GM19240 (cell line): ENCODE results near the gene SELENOM.

Experiments
- DNase-seq: peaks from one replicate; pipeline ENCODE4 v3.0.0; 2011; ENCODE audit warnings: low spot score; ENCODE audit not compliant: insufficient read length

The SELENOM gene

GRCh38 chr22:31091106-31091975 is 16.0 kb downstream of the SELENOM start:
- no peak for DNase-seq

- DNase-seq, result no peak
Measured at GRCh38 chr22:31090217-31091085, 16.9 kb downstream of the SELENOM start.

- peak; percentile 72 for DNase-seq
Measured at GRCh38 chr22:31089160-31090100, 17.9 kb downstream of the SELENOM start.

DNA sequence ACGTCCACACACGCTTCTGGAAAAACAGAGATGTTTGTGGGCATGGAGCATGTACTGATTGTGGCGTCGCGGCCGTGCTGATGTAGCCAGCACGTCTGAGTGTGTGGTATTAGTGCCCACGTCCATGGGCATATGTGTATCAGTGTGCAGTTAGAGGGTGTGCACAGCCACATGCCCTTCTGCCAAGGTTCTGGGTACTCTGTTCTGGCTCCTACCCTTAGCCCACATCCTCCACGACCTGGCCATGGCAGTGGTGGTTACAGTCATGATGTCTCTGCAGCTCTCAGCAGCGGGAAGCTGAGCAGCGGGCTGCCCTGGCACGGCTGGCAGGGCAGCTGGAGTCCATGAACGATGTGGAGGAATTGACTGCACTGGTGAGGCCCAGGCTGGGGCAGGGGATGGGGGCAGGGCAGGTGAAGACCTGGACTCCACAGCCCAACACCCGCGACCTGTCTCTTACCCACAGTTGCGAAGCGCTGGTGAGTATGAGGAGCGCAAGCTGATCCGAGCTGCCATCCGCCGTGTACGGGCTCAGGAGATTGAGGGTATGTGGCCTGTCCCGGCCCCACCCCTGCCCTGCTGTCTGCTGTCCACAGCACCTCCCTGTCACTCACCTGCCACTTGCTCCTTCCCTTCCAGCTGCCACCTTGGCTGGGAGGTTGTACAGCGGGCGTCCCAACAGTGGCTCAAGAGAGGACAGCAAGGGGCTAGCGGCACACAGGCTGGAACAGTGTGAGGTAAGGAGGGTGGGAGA is 19.0 kb downstream of the SELENOM start:
- DNase-seq, result no peak

DNA sequence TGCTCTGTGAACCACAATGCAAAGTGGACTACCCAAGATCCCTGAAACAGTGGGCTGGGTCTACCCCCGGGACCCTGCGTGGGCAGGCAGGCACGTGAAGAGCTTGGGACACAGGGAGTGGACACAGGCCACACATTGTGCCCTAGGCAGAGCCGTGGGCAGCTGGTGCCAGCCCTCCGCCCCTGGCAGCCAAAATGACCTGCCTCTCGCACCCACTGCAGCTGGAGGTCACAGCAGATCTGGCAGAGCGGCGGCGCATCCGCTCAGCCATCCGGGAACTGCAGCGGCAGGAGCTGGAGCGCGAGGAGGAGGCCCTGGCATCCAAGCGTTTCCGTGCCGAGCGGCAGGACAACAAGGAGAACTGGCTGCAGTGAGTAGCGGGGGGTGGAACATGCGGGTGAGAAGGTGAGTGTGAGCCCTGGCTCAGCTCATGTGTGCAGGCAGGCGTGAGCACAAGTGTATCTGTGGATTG is 19.6 kb downstream of the SELENOM start:
- no peak for DNase-seq

GRCh38 chr22:31086703-31087330 is 20.6 kb downstream of the SELENOM start:
- no peak for DNase-seq

GRCh38 chr22:31085928-31086327 is 21.4 kb downstream of the SELENOM start:
- DNase-seq, result no peak

- DNase-seq, result no peak
Measured at GRCh38 chr22:31085493-31085824, 21.9 kb downstream of the SELENOM start.

DNA sequence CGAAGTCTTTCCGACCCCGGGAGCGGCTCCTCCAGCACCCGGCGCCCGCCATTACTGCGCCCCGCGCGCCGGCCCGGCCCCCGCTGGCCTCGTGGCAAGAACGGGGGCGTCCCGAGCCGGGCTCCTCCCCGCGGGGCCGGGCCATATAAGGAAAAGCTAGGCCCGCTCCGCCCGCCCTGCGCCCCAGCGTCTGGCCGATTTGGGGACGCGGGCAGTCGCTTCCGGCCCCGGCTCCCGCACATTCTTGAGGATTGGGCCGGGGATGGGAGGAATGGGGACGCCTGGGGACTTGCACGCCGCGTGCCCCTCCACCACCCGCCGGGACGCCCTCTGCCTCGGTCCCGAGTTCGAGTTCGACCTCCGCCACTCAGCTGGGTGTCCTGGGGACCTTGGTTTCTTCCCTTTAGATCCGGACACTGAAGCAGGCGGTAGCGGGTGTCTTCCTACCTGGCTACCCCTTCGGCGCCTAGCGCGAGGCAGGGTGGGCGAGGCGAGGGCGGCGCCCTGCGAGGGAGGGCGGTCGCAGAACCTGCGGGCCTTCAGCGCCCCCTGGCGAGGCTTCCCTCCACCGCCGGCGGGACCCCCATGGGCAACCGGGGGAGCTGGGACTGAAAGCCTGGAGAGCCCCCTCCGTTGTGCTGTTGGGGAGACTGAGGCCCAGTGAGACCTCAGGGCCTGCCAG is 22.4 kb downstream of the SELENOM start:
- peak; percentile 90 for DNase-seq

DNA sequence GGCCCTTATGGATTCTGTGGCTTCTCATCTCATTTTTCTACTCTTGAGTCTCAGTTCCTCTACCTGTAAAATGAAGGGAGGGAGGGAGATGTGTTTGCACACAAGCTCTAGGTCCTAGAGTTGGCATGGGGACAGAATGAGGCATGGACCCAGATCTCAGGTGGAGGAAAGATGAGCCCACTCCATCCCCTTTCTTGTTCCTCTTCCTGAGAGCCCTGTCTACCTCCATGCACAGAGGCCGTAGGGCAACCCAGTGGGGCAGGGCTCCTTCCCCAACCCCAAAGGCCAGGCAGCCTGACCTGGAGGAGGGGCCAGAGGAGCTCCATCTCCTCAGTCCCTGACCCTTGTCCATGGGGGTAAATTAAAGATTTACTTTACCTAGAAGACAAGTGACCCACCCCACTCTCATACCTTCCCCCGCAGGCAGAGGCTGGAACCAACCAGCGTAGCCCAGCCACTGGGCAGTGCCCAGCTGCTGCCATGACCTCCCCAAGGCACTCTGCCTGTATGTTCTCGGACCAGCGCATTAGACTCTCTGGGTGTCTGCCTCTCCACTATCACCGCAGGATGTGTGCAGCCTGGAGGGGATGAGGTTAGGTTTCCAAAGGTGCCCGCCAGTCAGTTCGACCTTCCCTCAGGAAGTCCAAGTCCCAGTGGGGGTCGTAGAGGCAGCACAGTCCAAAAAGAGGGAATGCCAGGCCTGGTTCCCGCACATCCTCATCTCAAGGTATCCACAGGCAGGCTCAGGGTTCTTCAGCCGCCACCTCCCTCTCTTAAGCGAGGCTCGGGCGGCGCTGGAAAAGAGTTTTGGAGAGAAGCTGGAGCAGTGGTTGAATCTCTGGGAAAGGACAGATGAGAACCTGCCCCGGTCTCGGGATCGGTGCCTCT is 23.2 kb downstream of the SELENOM start:
- DNase-seq, result no peak

GRCh38 chr22:31083377-31083768 is 24.0 kb downstream of the SELENOM start:
- DNase-seq, result no peak

GRCh38 chr22:31082606-31083376 is 24.6 kb downstream of the SELENOM start:
- no peak for DNase-seq

DNA sequence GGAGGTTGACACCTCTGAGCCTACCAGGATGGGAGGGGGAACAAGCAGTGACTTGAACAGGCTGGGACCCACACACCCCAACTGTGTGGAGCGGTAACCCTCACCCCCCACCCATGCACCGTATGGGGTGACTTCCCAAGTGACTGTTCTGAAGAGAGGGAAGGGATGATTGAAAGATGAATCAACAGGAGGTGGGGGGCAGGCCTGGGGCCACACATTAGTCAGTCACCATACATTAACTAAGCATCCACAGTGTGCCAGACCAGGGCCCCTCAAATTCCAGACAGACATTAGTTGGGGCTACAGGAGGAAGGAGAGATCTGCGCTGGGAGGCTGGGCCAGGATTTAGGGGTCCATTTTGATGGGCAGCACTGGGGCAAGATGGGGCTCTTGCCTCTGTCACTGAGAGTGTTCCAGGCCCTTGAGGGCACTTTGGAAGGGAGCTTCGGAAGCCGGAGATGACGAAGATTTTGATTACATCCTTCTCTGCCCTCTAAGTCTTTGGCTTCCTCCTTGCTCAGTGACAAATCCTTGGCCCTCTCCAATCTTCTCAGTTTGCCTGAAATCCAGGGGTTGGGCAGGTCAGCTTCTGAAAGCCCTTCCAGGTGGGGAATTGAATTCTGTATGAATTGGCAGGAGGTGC is 25.3 kb downstream of the SELENOM start:
- no peak for DNase-seq

GRCh38 chr22:31080848-31081649 is 26.3 kb downstream of the SELENOM start, which contains the start of gene SMTN:
Gene SMTN, plus strand, starts transcription at chr22:31081318. Its CDS starts 1,941 bp downstream, at chr22:31083259.
- peak; percentile 88 for DNase-seq

GRCh38 chr22:31080164-31080847 is 27.1 kb downstream of the SELENOM start:
- DNase-seq, result no peak
